ENCODE data around the gene MYDGF. TPM values are rescaled to one million over a fixed set of nuclear protein-coding genes. Genes with fewer than 3 reads are reported as not detected.

The MYDGF gene
- total RNA-seq, 1 donor from 2014 or later = 51.2 TPM

DNA sequence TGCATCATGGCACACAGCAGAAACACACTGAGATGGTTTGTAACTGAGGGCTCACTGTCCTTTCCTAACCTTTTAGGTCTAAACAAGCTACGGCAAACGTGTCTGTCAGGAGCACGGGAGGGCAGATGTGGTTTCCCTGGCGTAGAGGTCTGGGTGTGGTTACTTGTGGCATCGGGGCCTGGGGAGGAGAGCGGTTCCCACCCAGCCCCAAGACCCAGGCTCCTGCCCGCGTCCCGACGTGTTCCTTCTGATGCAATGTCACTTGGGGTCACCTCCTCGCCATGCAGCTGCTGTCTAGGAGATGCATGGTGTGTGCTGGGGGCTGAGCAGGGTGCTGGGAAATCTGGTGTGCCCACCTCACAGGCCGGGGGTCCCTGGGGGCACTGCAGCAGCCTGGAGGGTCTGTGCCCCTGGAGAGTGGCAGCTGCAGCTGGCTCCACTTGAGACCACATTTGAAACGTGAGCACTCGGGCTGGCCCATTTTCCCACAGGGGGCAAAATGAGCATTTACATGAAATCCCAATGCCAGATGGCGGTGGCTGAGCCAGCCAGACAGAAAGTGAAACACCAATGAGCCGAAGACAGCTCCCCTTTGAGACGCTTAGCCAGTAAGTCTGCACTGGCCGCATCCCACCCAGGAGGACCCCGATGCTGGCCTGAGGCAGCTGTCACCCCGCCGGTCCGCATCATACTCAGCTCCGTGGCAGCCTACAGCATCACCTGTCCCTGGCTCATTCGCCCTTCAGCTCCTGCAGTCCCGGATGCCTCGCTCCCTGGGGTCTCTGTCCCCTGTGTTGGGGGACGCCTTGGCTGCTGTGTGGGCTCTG is 22.3 kb upstream of the MYDGF start:
- H3K4me3 Mint-ChIP-seq = no peak overlapping the region
- no peaks in the 10 kb centered on the region for H3K9me3 Mint-ChIP-seq
- H3K4me1 Mint-ChIP-seq = no peaks in the 10 kb centered on the region
- H3K27ac Mint-ChIP-seq = no peak overlapping the region
- TF ChIP-seq, protein P1, sequence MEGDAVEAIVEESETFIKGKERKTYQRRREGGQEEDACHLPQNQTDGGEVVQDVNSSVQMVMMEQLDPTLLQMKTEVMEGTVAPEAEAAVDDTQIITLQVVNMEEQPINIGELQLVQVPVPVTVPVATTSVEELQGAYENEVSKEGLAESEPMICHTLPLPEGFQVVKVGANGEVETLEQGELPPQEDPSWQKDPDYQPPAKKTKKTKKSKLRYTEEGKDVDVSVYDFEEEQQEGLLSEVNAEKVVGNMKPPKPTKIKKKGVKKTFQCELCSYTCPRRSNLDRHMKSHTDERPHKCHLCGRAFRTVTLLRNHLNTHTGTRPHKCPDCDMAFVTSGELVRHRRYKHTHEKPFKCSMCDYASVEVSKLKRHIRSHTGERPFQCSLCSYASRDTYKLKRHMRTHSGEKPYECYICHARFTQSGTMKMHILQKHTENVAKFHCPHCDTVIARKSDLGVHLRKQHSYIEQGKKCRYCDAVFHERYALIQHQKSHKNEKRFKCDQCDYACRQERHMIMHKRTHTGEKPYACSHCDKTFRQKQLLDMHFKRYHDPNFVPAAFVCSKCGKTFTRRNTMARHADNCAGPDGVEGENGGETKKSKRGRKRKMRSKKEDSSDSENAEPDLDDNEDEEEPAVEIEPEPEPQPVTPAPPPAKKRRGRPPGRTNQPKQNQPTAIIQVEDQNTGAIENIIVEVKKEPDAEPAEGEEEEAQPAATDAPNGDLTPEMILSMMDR (IDR thresholded peaks at IDR 0.05; ENCODE audit: unreplicated experiment) = no peak
- DNase-seq (ENCODE audit: low spot score in 2 of 2, unreplicated experiment in 2 of 2) = no peak
- H3K36me3 Mint-ChIP-seq = peaks cover 28% of the 10 kb centered on the region
- H3K27me3 Mint-ChIP-seq (ENCODE audit: low read depth) = no peaks in the 10 kb centered on the region

DNA sequence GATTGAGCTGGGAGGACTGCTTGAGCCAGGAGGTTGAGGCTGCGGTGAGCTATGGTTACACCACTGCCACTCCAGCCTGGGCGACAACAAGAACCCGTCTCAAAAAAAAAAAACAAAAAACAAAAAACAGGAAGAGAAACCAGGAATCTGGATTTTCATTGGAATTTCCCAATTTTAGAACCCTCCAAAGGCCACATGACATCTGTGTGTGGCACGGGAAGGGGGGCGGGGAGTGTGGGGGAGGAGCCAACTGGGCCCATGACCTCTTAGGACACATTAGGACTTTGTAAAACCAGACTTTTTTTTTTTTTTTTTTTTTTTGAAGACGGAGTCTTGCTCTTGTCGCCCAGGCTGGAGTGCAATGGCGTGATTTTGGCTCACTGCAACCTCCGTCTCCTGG is 21.2 kb upstream of the MYDGF start:
- H3K4me1 Mint-ChIP-seq = no peaks in the 10 kb centered on the region
- peaks cover 30% of the 10 kb centered on the region for H3K36me3 Mint-ChIP-seq
- no peaks in the 10 kb centered on the region for H3K27me3 Mint-ChIP-seq (ENCODE audit: low read depth)
- no peak overlapping the region for H3K4me3 Mint-ChIP-seq
- H3K9me3 Mint-ChIP-seq = no peaks in the 10 kb centered on the region
- no peak overlapping the region for H3K27ac Mint-ChIP-seq
- DNase-seq (ENCODE audit: low spot score in 2 of 2, unreplicated experiment in 2 of 2) = no peak
- TF ChIP-seq, protein P1 (IDR thresholded peaks at IDR 0.05; ENCODE audit: unreplicated experiment) = no peak

DNA sequence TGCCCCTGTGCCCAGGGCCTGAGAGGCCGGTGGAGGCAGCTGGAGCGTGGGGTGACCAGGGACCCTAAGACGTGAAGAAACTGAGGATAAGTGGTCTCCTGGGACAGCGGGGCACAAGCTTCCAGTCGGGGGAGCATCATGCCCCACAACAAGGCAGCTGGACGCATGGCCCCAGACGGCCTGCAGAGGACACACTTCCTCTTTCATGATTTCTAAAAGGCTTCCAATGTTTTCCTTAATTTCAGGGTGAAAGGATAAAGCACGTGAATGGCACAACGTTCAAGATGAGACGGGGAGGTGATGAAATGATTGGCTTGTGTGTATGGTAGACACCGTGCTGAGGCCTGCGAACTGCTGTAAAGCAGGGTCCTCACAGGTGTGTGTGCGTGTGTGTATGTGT is 20.2 kb upstream of the MYDGF start:
- H3K27ac Mint-ChIP-seq = no peak overlapping the region

GRCh38 chr19:4689403-4689802 is 19.3 kb upstream of the MYDGF start:
- Mint-ChIP-seq H3K4me1 (no peaks in the 10 kb centered on the region), H3K9me3 (no peaks in the 10 kb centered on the region), H3K27ac (no peak overlapping the region), H3K4me3 (no peak overlapping the region), H3K36me3 (peaks cover 25% of the 10 kb centered on the region), H3K27me3 (ENCODE audit: low read depth) (no peaks in the 10 kb centered on the region)
- TF ChIP-seq, protein P1 (IDR thresholded peaks at IDR 0.05; ENCODE audit: unreplicated experiment) = no peak
- DNase-seq (ENCODE audit: low spot score in 2 of 2, unreplicated experiment in 2 of 2) = no peak

More for the DNA sequence above, 20.2 kb upstream of the MYDGF start:
- H3K4me3 Mint-ChIP-seq = no peak overlapping the region
- H3K4me1 Mint-ChIP-seq = no peaks in the 10 kb centered on the region
- H3K36me3 Mint-ChIP-seq = peaks cover 29% of the 10 kb centered on the region
- no peak for DNase-seq (ENCODE audit: low spot score in 2 of 2, unreplicated experiment in 2 of 2)
- TF ChIP-seq, protein P1 (IDR thresholded peaks at IDR 0.05; ENCODE audit: unreplicated experiment) = no peak
- no peaks in the 10 kb centered on the region for H3K9me3 Mint-ChIP-seq
- no peaks in the 10 kb centered on the region for H3K27me3 Mint-ChIP-seq (ENCODE audit: low read depth)

- TF ChIP-seq, protein P1 (IDR thresholded peaks at IDR 0.05; ENCODE audit: unreplicated experiment) = no peak
Observed at GRCh38 chr19:4688587-4688986, 18.4 kb upstream of the MYDGF start.

More at GRCh38 chr19:4688587-4688986, 18.4 kb upstream of the MYDGF start:
- no peaks in the 10 kb centered on the region for H3K4me1 Mint-ChIP-seq
- no peaks in the 10 kb centered on the region for H3K27me3 Mint-ChIP-seq (ENCODE audit: low read depth)
- no peak for DNase-seq (ENCODE audit: low spot score in 2 of 2, unreplicated experiment in 2 of 2)
- no peak overlapping the region for H3K4me3 Mint-ChIP-seq
- H3K36me3 Mint-ChIP-seq = peaks cover 21% of the 10 kb centered on the region
- no peaks in the 10 kb centered on the region for H3K9me3 Mint-ChIP-seq
- no peak overlapping the region for H3K27ac Mint-ChIP-seq

All from mesothelial cell of epicardium (in vitro differentiated cells).